ENCODE measurements around the gene TIMP2.

TIMP2 gene

GRCh38 chr17:78826836-78827509, 98.2 kb downstream of the TIMP2 start:
- no peak for TF ChIP-seq CTCF (conservative IDR thresholded peaks at IDR 0.05; ENCODE audit: low read depth, low read length)
- DNase-seq (ENCODE audit: low read depth) = no peak
- no peak overlapping the region for H3K4me3 ChIP-seq (ENCODE audit: low read depth, low read length)

GRCh38 chr17:78826421-78826820, 98.8 kb downstream of the TIMP2 start:
- peak; percentile 73 for DNase-seq (ENCODE audit: low read depth)
- no peak for TF ChIP-seq CTCF (conservative IDR thresholded peaks at IDR 0.05; ENCODE audit: low read depth, low read length)

GRCh38 chr17:78825696-78826095, 99.5 kb downstream of the TIMP2 start:
- no peak for TF ChIP-seq CTCF (conservative IDR thresholded peaks at IDR 0.05; ENCODE audit: low read depth, low read length)
- no peak for DNase-seq (ENCODE audit: low read depth)
- H3K4me3 ChIP-seq (ENCODE audit: low read depth, low read length) = no peak overlapping the region

More at GRCh38 chr17:78826421-78826820, 98.8 kb downstream of the TIMP2 start:
- H3K4me3 ChIP-seq (ENCODE audit: low read depth, low read length) = no peak overlapping the region

- H3K4me3 ChIP-seq (ENCODE audit: low read depth, low read length) = no peak overlapping the region
- no peak for DNase-seq (ENCODE audit: low read depth)
- TF ChIP-seq CTCF (conservative IDR thresholded peaks at IDR 0.05; ENCODE audit: low read depth, low read length) = no peak
These were observed 100.9 kb downstream of the TIMP2 start for GRCh38 chr17:78824240-78824639.

- TF ChIP-seq CTCF (conservative IDR thresholded peaks at IDR 0.05; ENCODE audit: low read depth, low read length) = peak; percentile 32
- DNase-seq (ENCODE audit: low read depth) = no peak
- H3K4me3 ChIP-seq (ENCODE audit: low read depth, low read length) = no peak overlapping the region
These were observed 101.7 kb downstream of the TIMP2 start for GRCh38 chr17:78823282-78824046.

GRCh38 chr17:78822552-78822951, 102.6 kb downstream of the TIMP2 start:
- peak; percentile 96 for DNase-seq (ENCODE audit: low read depth)
- H3K4me3 ChIP-seq (ENCODE audit: low read depth, low read length) = no peak overlapping the region
- TF ChIP-seq CTCF (conservative IDR thresholded peaks at IDR 0.05; ENCODE audit: low read depth, low read length) = no peak

Data from choroid plexus epithelial cell (primary cell).